Measurements from ENCODE around the gene OR12D3.

Gene OR12D3

DNA sequence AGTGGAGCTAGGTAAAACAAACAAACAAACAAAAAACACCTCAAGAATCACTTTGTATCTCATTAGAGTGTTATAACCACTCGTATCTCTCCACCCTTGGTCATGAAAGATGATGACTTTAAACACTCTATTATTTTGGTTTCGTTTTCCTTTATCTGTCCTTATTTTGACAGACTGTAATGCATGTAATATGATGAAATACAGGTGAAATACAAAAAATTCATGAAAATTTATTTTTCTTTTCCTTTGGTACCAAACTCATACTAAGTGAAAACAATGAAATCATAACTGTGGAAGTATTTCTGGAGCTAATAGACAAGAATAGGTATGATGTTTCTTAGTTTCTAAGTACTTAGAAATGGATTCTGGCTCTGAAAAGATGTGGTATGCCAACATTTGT is 24.4 kb upstream of the OR12D3 start:
- Histone ChIP-seq H3K9ac (ENCODE audit: low read length) (no peak overlapping the region), H3K27me3 (ENCODE audit: low read length) (no peaks in the 10 kb centered on the region; the same call in 1 of the 2 replicates), H3K4me2 (ENCODE audit: low read depth, low read length, poor library complexity, severe bottlenecking) (no peak overlapping the region), H3K79me2 (ENCODE audit: insufficient read depth, low read length) (no peaks in the 10 kb centered on the region), H3F3A (ENCODE audit: insufficient read depth) (no peaks in the 10 kb centered on the region), H3K4me3 (ENCODE audit: insufficient read depth, low read length, poor library complexity, severe bottlenecking) (no peak overlapping the region), H3K9me3 (ENCODE audit: insufficient read depth, low read length) (no peaks in the 10 kb centered on the region), H3K9me2 (replicated peaks; ENCODE audit: insufficient read depth, low read length) (no peaks in the 10 kb centered on the region), H3K27ac (ENCODE audit: low read depth, low read length) (no peak overlapping the region), H4K20me1 (ENCODE audit: low read depth, low read length) (no peaks in the 10 kb centered on the region; the same call in 1 of the 2 replicates), H2AFZ (ENCODE audit: low read depth, low read length, severe bottlenecking) (no peak overlapping the region), H3K36me3 (ENCODE audit: low read length) (no peaks in the 10 kb centered on the region)
- TF ChIP-seq CTCF (IDR thresholded peaks at IDR 0.05; ENCODE audit: insufficient read depth, low read length, poor library complexity, severe bottlenecking) (no peak), EZH2phosphoT487 (conservative IDR thresholded peaks at IDR 0.05; ENCODE audit: low read length) (no peak)

GRCh38 chr6:29395331-29395730 is 20.2 kb upstream of the OR12D3 start, which contains the start of gene OR12D2:
Gene OR12D2, plus strand, starts transcription at chr6:29395631. Its CDS starts 1,069 bp downstream, at chr6:29396700.
- no peak within 1 kb of the TSS for H3K9ac ChIP-seq (ENCODE audit: low read length)
- no peaks in the 10 kb centered on the region for H3K79me2 ChIP-seq (ENCODE audit: insufficient read depth, low read length)
- no peak within 1 kb of the TSS for H3K27ac ChIP-seq (ENCODE audit: low read depth, low read length)
- TF ChIP-seq EZH2phosphoT487 (conservative IDR thresholded peaks at IDR 0.05; ENCODE audit: low read length) (no peak), CTCF (IDR thresholded peaks at IDR 0.05; ENCODE audit: insufficient read depth, low read length, poor library complexity, severe bottlenecking) (no peak)
- H3K4me2 ChIP-seq (ENCODE audit: low read depth, low read length, poor library complexity, severe bottlenecking) = no peak within 1 kb of the TSS
- no peaks in the 10 kb centered on the region; the same call in 1 of the 2 replicates for H3K27me3 ChIP-seq (ENCODE audit: low read length)
- H4K20me1 ChIP-seq (ENCODE audit: low read depth, low read length) = no peaks in the 10 kb centered on the region; the same call in 1 of the 2 replicates
- H3K36me3 ChIP-seq (ENCODE audit: low read length) = no peaks in the 10 kb centered on the region
- no peaks in the 10 kb centered on the region for H3K9me3 ChIP-seq (ENCODE audit: insufficient read depth, low read length)
- H3K4me3 ChIP-seq (ENCODE audit: insufficient read depth, low read length, poor library complexity, severe bottlenecking) = no peak within 1 kb of the TSS
- H3F3A ChIP-seq (ENCODE audit: insufficient read depth) = no peaks in the 10 kb centered on the region
- no peak within 1 kb of the TSS for H2AFZ ChIP-seq (ENCODE audit: low read depth, low read length, severe bottlenecking)
- H3K9me2 ChIP-seq (replicated peaks; ENCODE audit: insufficient read depth, low read length) = no peaks in the 10 kb centered on the region; the same call in 1 of the 2 replicates

- Histone ChIP-seq H3K4me2 (ENCODE audit: low read depth, low read length, poor library complexity, severe bottlenecking) (no peak overlapping the region), H3K9me2 (replicated peaks; ENCODE audit: insufficient read depth, low read length) (no peaks in the 10 kb centered on the region; the same call in 1 of the 2 replicates), H3K36me3 (ENCODE audit: low read length) (no peaks in the 10 kb centered on the region), H2AFZ (ENCODE audit: low read depth, low read length, severe bottlenecking) (no peak overlapping the region), H3K27ac (ENCODE audit: low read depth, low read length) (no peak overlapping the region), H3K4me3 (ENCODE audit: insufficient read depth, low read length, poor library complexity, severe bottlenecking) (no peak overlapping the region), H3F3A (ENCODE audit: insufficient read depth) (no peaks in the 10 kb centered on the region), H3K9ac (ENCODE audit: low read length) (no peak overlapping the region), H3K27me3 (ENCODE audit: low read length) (no peaks in the 10 kb centered on the region), H4K20me1 (ENCODE audit: low read depth, low read length) (no peaks in the 10 kb centered on the region), H3K79me2 (ENCODE audit: insufficient read depth, low read length) (no peaks in the 10 kb centered on the region), H3K9me3 (ENCODE audit: insufficient read depth, low read length) (no peaks in the 10 kb centered on the region; the same call in 1 of the 2 replicates)
- TF ChIP-seq EZH2phosphoT487 (conservative IDR thresholded peaks at IDR 0.05; ENCODE audit: low read length) (no peak), CTCF (IDR thresholded peaks at IDR 0.05; ENCODE audit: insufficient read depth, low read length, poor library complexity, severe bottlenecking) (no peak)
These were observed 13.4 kb upstream of the OR12D3 start for GRCh38 chr6:29388533-29388932.

All from SU-DHL-6 (cell line).